Lower lobe of right lung (tissue), 2 donors: ENCODE results near the gene RNF31. TPM values are rescaled to one million over a fixed set of nuclear protein-coding genes. Genes with fewer than 3 reads are reported as not detected.

ENCODE experiments used
- ATAC-seq, 2 donors: fragments of 200-7000 bp; cut with Tn5 transposase; one replicate each; pipeline ENCODE4 v1.9.1; 2020 to 2022; ENCODE audit warnings: mild to moderate bottlenecking in 2 of 2, moderate library complexity in 2 of 2
- DNase-seq: peaks from one replicate; pipeline ENCODE4 v3.0.0-alpha.2; 2020
- H3K27ac ChIP-seq: fragments of 200-600 bp; one replicate; pipeline ENCODE4 v1.8.0; 2022
- H3K27me3 ChIP-seq: fragments of 200-600 bp; one replicate; pipeline ENCODE4 v1.8.0; 2022; ENCODE audit warnings: low read depth
- H3K36me3 ChIP-seq: fragments of 200-600 bp; one replicate; pipeline ENCODE4 v1.8.0; 2022; ENCODE audit warnings: mild to moderate bottlenecking
- H3K4me1 ChIP-seq: fragments of 200-600 bp; one replicate; pipeline ENCODE4 v1.8.0; 2022
- H3K4me3 ChIP-seq: fragments of 200-600 bp; one replicate; pipeline ENCODE4 v1.8.0; 2022; ENCODE audit warnings: mild to moderate bottlenecking
- H3K9me3 ChIP-seq: fragments of 200-600 bp; one replicate; pipeline ENCODE4 v1.8.0; 2022
- CTCF ChIP-seq: fragments of 200-600 bp; IDR thresholded peaks from one replicate; pipeline ENCODE4 v1.8.0; 2022; ENCODE audit warnings: antibody characterized with exemption, mild to moderate bottlenecking
- intact Hi-C: fragments of 100-400 bp; cut with DNase I; formaldehyde crosslinking; loops from one replicate; pipeline ENCODE4 v1.11.0; 2022
- total RNA-seq: library from RNA; stranded (reverse); fragmentation: NEBNext Ultra II Directional; extraction: Animal tissue kit (Norgen Biotek cat#: 25700); gene quantifications from one replicate; pipeline ENCODE4 v1.2.1, GENCODE V29; 2021
- donor health status: DM: no; HTN: yes; CAD: no; lungs with severe emphysema.

RNF31 gene
- total RNA-seq, 1 donor from 2014 or later: 67.3 TPM

- Histone ChIP-seq H3K9me3 (no peaks in the 10 kb centered on the region), H3K4me1 (peaks cover 24% of the 10 kb centered on the region), H3K27me3 (no peaks in the 10 kb centered on the region), H3K4me3 (no peak overlapping the region), H3K27ac (no peak overlapping the region), H3K36me3 (peaks cover 78% of the 10 kb centered on the region)
- TF ChIP-seq CTCF: no peak
- intact Hi-C loops: no loop called here
- no peak for ATAC-seq
- no peak for DNase-seq
Observed at GRCh38 chr14:24150993-24151392, 3.7 kb downstream of the RNF31 start.

- H3K4me3 ChIP-seq: no peak overlapping the region
- H3K9me3 ChIP-seq: no peaks in the 10 kb centered on the region
- no peak for ATAC-seq
- intact Hi-C loops: no loop called here
- DNase-seq: no peak
- H3K27me3 ChIP-seq: no peaks in the 10 kb centered on the region
- H3K36me3 ChIP-seq: peaks cover 83% of the 10 kb centered on the region
- peaks cover 24% of the 10 kb centered on the region for H3K4me1 ChIP-seq
- H3K27ac ChIP-seq: no peak overlapping the region
- no peak for TF ChIP-seq CTCF
Observed at GRCh38 chr14:24151404-24152080, 4.2 kb downstream of the RNF31 start.

GRCh38 chr14:24155100-24155499 lies 7.8 kb downstream of the RNF31 start:
- H3K27me3 ChIP-seq: no peaks in the 10 kb centered on the region
- intact Hi-C loops: no loop called here
- no peak overlapping the region for H3K27ac ChIP-seq
- DNase-seq: no peak
- TF ChIP-seq CTCF: no peak
- no peaks in the 10 kb centered on the region for H3K4me1 ChIP-seq
- no peaks in the 10 kb centered on the region for H3K9me3 ChIP-seq
- H3K36me3 ChIP-seq: peaks cover 96% of the 10 kb centered on the region
- H3K4me3 ChIP-seq: no peak overlapping the region
- no peak for ATAC-seq

GRCh38 chr14:24156840-24157239 lies 9.5 kb downstream of the RNF31 start:
- no peak overlapping the region for H3K4me3 ChIP-seq
- intact Hi-C loops: no loop called here
- peaks cover 87% of the 10 kb centered on the region for H3K36me3 ChIP-seq
- peaks cover 9% of the 10 kb centered on the region for H3K4me1 ChIP-seq
- H3K27me3 ChIP-seq: no peaks in the 10 kb centered on the region
- DNase-seq: no peak
- no peak for TF ChIP-seq CTCF
- no peak overlapping the region for H3K27ac ChIP-seq
- ATAC-seq: no peak
- no peaks in the 10 kb centered on the region for H3K9me3 ChIP-seq

- H3K4me1 ChIP-seq: peaks cover 14% of the 10 kb centered on the region
- intact Hi-C loops: no loop called here
- TF ChIP-seq CTCF: no peak
- no peak overlapping the region for H3K4me3 ChIP-seq
- ATAC-seq (no peak), DNase-seq (no peak)
- peaks cover 82% of the 10 kb centered on the region for H3K36me3 ChIP-seq
- no peaks in the 10 kb centered on the region for H3K9me3 ChIP-seq
- no peak overlapping the region for H3K27ac ChIP-seq
- H3K27me3 ChIP-seq: no peaks in the 10 kb centered on the region
Observed at GRCh38 chr14:24157331-24157730, 10.0 kb downstream of the RNF31 start.
